ENCODE measurements around the gene OTOR. TPM values are rescaled to one million over a fixed set of nuclear protein-coding genes. Genes with fewer than 3 reads are reported as not detected.

OTOR gene
- total RNA-seq, 2 donors from 2014 or later, result not detected

DNA sequence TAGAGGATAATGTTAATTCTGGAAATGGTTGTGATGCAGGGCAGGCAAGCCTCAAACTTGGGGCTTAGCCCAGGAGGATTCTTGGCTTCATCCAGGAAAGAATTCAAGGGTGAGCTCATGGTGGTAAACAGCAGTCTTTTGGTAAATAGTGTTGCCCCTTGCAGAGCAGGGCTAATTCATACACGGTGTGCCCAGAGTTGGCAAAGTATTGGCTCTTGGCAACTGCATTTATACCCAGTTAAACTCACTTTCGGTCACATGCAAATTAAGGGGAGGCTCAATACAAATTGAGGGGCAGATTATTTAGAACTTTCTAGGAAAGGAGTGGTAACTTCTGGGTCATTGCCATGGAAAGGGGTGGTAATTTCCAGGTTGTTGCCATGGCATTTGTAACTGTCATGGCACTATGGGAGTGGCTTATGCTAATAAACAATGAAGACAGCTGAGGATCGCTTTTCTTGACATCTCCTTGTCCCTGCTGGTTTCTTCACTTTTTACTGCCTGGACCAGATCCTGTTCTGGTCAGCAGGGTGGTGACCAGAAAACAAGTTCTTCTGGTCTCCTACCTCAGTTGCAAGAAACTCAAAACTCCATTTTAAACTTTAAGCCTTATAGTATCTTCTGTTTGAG lies 3.9 kb upstream of the OTOR start:
- ATAC-seq (no peak), DNase-seq (no peak)
- intact Hi-C loops (cut with DNase I, micrococcal nuclease), result no loop called here

GRCh38 chr20:16745204-16745603 lies 3.0 kb upstream of the OTOR start:
- ATAC-seq (no peak), DNase-seq (no peak)
- intact Hi-C loops (cut with DNase I, micrococcal nuclease), result no loop called here

- no peak for DNase-seq
- ATAC-seq, result peak; percentile 97
- intact Hi-C loops (cut with DNase I, micrococcal nuclease), result no loop called here
Observed at GRCh38 chr20:16747291-16747811, 807 bp upstream of the OTOR start.

- ATAC-seq, result no peak
- intact Hi-C loops (cut with DNase I, micrococcal nuclease), result no loop called here
- no peak for DNase-seq
Observed at GRCh38 chr20:16749573-16749972, 1.4 kb downstream of the OTOR start.

GRCh38 chr20:16752082-16752481 lies 3.9 kb downstream of the OTOR start:
- ATAC-seq (no peak), DNase-seq (no peak)
- intact Hi-C loops (cut with DNase I, micrococcal nuclease), result no loop called here

DNA sequence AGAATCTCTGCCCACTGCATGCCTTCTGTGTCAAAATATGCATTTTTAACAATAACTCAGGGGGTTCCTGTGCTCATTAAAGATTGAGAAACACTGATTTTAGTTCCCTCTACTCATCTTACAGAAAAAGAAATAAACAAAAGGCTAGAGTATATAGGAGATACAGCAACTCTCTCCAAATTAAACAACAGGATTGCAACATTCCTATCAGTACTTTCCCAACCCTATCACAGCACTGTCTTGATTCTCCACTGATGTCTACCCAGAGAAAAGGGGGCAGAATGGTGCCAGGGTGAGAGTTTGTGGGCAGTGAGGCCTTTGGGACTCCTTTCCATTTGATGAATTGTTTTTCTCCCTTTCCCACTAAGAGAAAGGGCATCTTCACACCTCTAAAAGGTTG lies 4.7 kb downstream of the OTOR start:
- ATAC-seq, result no peak
- intact Hi-C loops (cut with DNase I, micrococcal nuclease), result no loop called here
- no peak for DNase-seq

GRCh38 chr20:16758454-16759180 lies 10.5 kb downstream of the OTOR start:
- ATAC-seq (no peak), DNase-seq (no peak)
- intact Hi-C loops (cut with DNase I, micrococcal nuclease), result no loop called here

DNA sequence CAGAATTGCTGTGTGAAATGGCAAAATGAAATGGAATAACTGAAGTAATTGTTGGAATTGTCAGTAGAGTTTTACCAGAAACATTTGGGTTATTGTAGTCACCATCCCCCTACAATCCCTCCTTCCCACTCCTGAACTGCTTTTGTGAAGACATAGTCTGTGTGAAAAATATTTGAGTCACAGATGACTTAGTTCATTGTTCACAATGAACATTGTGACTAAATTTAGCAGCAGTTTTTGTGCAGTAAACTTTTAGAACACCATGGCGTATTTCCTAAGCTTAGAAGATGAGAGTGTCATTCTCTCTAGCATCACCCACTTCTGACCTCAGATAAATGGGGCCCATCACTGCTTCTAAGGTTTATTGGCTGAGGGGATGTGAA lies 11.0 kb downstream of the OTOR start:
- ATAC-seq (no peak), DNase-seq (no peak)
- intact Hi-C loops (cut with DNase I, micrococcal nuclease), result no loop called here

GRCh38 chr20:16760431-16761304 lies 12.5 kb downstream of the OTOR start:
- DNase-seq, result no peak
- ATAC-seq, result peak; percentile 25
- intact Hi-C loops (cut with DNase I, micrococcal nuclease), result no loop called here

GRCh38 chr20:16761305-16761829 lies 13.2 kb downstream of the OTOR start:
- ATAC-seq, result peak; percentile 89
- intact Hi-C loops (cut with DNase I, micrococcal nuclease), result no loop called here
- DNase-seq, result peak; percentile 25 to 32

GRCh38 chr20:16764560-16764959 lies 16.4 kb downstream of the OTOR start:
- ATAC-seq (no peak), DNase-seq (no peak)
- intact Hi-C loops (cut with DNase I, micrococcal nuclease), result no loop called here

DNA sequence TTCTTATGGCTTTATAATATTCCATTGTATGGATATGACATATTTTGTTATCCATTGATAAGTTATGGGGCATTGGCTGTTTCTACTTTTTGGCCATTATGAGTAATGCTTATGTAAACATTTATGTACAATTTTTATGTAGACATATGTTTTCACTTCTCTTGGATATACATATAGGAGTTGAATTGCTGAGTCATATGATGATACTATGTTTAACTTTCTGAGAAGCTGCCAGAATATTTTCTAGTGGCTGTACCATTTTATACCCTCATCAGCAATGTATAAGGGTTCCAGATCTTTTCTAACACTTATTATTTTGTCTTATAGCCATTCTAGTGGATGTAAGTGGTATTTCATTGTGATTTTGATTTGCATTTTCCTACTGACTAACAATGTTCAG lies 23.1 kb downstream of the OTOR start:
- no peak for ATAC-seq
- intact Hi-C loops (cut with DNase I, micrococcal nuclease), result no loop called here
- no peak for DNase-seq

DNA sequence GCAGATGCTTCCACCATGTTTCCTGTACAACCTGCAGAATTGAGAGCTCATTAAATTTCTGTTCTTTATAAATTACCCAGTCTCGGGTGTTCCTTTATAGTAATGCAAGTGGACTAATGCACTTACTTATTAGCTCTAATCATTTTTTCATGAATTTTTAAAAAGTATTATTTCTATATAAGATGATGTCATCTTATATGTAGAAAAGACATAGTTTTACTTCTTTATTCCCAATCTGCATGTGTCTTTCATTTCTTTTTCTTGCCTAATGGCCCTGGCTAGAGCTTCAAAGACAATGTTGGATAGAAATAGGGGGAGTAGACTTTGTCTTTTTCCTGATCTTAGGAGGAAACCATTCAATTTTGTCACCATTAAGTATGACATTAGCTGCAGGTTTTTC lies 27.8 kb downstream of the OTOR start:
- ATAC-seq (no peak), DNase-seq (no peak)
- intact Hi-C loops (cut with DNase I, micrococcal nuclease), result no loop called here

DNA sequence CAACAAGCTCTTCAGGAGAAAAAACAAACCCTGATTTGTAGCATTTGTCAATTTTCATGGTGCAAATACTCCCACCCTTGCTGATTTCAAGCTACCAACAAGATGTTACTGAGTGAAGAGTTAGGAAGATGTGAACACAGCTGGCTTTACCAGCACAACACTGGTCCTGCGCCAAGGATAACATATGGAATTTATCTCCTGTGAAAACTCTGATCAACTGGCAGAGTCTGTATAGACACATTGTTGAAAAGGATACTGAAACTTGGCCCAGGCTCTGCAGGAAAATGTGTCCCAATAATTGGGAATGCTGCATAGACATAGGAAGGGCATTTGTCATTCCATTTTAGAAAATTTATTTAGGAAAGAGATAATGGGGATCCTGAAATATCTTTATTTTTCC lies 29.0 kb downstream of the OTOR start:
- ATAC-seq (no peak), DNase-seq (no peak)
- intact Hi-C loops (cut with DNase I, micrococcal nuclease), result no loop called here

DNA sequence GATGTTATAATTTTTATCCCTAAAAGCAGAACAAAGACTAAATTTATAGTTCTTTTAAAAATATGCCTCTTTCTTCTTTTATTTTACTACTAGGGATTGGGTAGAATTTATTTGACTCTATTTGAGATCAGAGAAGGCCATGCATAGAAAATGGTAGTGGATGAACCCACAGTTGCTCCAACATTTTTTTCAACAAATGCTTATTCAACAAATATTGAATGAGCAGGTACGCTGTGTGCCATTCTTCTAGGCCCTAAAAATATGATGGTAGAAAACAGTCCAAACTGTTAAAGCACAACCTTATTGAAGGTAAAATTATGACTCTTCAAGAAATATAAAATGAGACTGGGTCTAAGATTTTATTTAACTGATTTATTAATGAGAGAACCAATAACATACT lies 30.0 kb downstream of the OTOR start:
- DNase-seq (no peak), ATAC-seq (no peak)
- intact Hi-C loops (cut with DNase I, micrococcal nuclease), result no loop called here

DNA sequence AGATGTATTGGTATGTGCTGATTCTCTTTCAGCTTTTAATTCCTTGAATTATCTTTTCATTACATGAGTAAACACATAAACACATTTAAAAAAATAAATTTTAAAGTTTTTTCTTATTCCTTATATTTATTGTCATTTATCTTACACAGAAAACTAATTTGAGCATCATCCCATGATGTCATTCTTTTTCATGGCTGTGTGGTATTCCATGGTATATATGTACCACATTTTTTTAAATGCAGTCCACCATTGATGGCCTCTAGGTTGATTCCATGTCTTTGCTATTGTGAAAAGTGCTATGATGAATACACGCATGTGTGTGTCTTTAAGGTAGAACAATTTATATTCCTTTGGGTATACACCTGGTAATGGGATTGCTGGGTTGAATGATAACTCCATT lies 33.3 kb downstream of the OTOR start:
- no peak for DNase-seq
- no peak for ATAC-seq
- intact Hi-C loops (cut with DNase I, micrococcal nuclease), result no loop called here

DNA sequence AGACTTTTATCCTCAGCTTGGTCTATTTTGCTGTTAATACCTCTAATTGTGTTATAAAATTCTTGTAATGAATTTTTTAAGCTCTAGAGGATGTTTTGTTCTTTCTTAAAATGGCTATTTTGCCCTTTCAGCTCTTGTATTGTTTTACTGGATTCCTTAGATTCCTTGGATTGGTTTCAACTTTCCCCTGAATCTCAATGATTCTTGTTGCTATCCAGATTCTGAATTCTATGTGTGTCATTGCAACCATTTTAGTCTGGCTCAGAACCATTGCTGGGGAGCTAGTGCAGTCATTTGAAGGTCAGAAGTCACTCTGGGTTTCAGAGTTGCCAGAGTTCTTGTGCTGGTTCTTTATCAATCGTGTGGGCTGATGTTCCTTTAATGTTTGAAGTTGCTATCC lies 37.1 kb downstream of the OTOR start:
- no peak for DNase-seq
- no peak for ATAC-seq
- intact Hi-C loops (cut with DNase I, micrococcal nuclease), result no loop called here
